Keratinocyte (primary cell): Measurements from ENCODE around the gene HLTF. TPM values are rescaled to one million over a fixed set of nuclear protein-coding genes. Genes with fewer than 3 reads are reported as not detected.

Experiments
- DNase-seq: peaks from one replicate; pipeline ENCODE4 v3.0.0-alpha.2; 2011; ENCODE audit warnings: low read depth, missing footprints, low spot score
- FAIRE-seq: peaks from 2 replicates; lab custom pipeline; 2011; peaks lifted over from hg19 to GRCh38; lab: Jason Lieb, UNC
- H2AFZ ChIP-seq: 2 replicates; pipeline ENCODE4 v1.6.0; 2012; ENCODE audit warnings: low read length, control low read depth, inconsistent platforms; ENCODE audit not compliant: control insufficient read depth
- H3K27ac ChIP-seq: 2 replicates; pipeline ENCODE4 v1.5.1; 2011; ENCODE audit warnings: low read length; ENCODE audit not compliant: control insufficient read depth, insufficient read depth
- H3K27me3 ChIP-seq: 3 replicates; pipeline ENCODE4 v1.6.0; 2011; ENCODE audit warnings: low read length; ENCODE audit not compliant: control insufficient read depth, insufficient read depth; ENCODE audit errors: extremely low read depth
- H3K36me3 ChIP-seq, 2 experiments: 2 replicates in 1 of 2; 3 replicates in 1 of 2; pipeline ENCODE4 v1.5.1; 2011; ENCODE audit warnings: low read length in 2 of 2, mild to moderate bottlenecking in 1 of 2; ENCODE audit not compliant: control insufficient read depth in 2 of 2, insufficient read depth in 2 of 2; ENCODE audit errors: extremely low read depth in 1 of 2
- H3K4me1 ChIP-seq: 3 replicates; pipeline ENCODE4 v1.5.1; 2011; ENCODE audit warnings: low read length; ENCODE audit not compliant: control insufficient read depth, insufficient read depth; ENCODE audit errors: extremely low read depth
- H3K4me2 ChIP-seq: 3 replicates; pipeline ENCODE4 v1.6.0; 2011; ENCODE audit warnings: low read depth, low read length; ENCODE audit not compliant: control insufficient read depth, insufficient read depth; ENCODE audit errors: extremely low read depth
- H3K4me3 ChIP-seq, 3 experiments: fragments of 200-600 bp in 1 of 3; sonication (generic) in 1 of 3; 2 replicates in 2 of 3; 3 replicates in 1 of 3; pipeline ENCODE4 v1.5.1; 2011 to 2016; ENCODE audit warnings: low read length in 3 of 3, mild to moderate bottlenecking in 3 of 3, control low read depth in 2 of 3, inconsistent platforms in 1 of 3, low read depth in 1 of 3, mixed read lengths in 1 of 3, mixed run types in 1 of 3, moderate library complexity in 1 of 3; ENCODE audit not compliant: control insufficient read depth in 2 of 3, insufficient read depth in 2 of 3; ENCODE audit errors: extremely low read depth in 1 of 3
- H3K79me2 ChIP-seq: 2 replicates; pipeline ENCODE4 v1.6.0; 2012; ENCODE audit warnings: low read length; ENCODE audit not compliant: control insufficient read depth, insufficient read depth
- H3K9ac ChIP-seq: 3 replicates; pipeline ENCODE4 v1.6.0; 2011; ENCODE audit warnings: low read length; ENCODE audit not compliant: control insufficient read depth, insufficient read depth; ENCODE audit errors: extremely low read depth
- H3K9me1 ChIP-seq: 3 replicates; pipeline ENCODE4 v1.6.0; 2011; ENCODE audit warnings: low read length; ENCODE audit not compliant: control insufficient read depth, insufficient read depth; ENCODE audit errors: extremely low read depth
- H3K9me3 ChIP-seq: 2 replicates; pipeline ENCODE4 v1.5.1; 2012; ENCODE audit warnings: low read depth, low read length; ENCODE audit not compliant: control insufficient read depth
- H4K20me1 ChIP-seq: 3 replicates; pipeline ENCODE4 v1.6.0; 2011; ENCODE audit warnings: low read length; ENCODE audit not compliant: control insufficient read depth, insufficient read depth; ENCODE audit errors: extremely low read depth
- EZH2 ChIP-seq: IDR thresholded peaks from one replicate; pipeline ENCODE4 v1.6.1; 2012; ENCODE audit warnings: inconsistent platforms, mild to moderate bottlenecking, low read length, moderate library complexity
- dilution Hi-C: fragments of 300-500 bp; cut with MboI; formaldehyde crosslinking; loops from one replicate; pipeline ENCODE4 v1.7.0; 2020; ENCODE audit warnings: low sequenced_read_pairs; ENCODE audit not compliant: extremely low pct_ligation_motif_present
- polyA plus RNA-seq, 5 experiments: library from polyadenylated mRNA; depleted of rRNA in 3 of 5; stranded (reverse) in 3 of 5; stranded (forward) in 1 of 5; unstranded in 1 of 5; fragments of >200 nt; gene quantifications; 1 replicate in 1 of 5; 2 replicates in 3 of 5; 3 replicates in 1 of 5; pipeline versions ENCODE4 v1.2.1 to v1.2.3, GENCODE V29; 2011 to 2012; ENCODE audit warnings: missing spikeins in 2 of 5, low read depth in 1 of 5, low replicate concordance in 1 of 5
- TF ChIP-seq, protein P1 (sequence below), 3 experiments: IDR thresholded peaks in 1 of 3; conservative IDR thresholded peaks in 1 of 3; optimal IDR thresholded peaks in 1 of 3; 2 replicates in 2 of 3; 3 replicates in 1 of 3; pipeline versions ENCODE3 to v1.5.1; 2011; ENCODE audit warnings: low read length in 3 of 3, mild to moderate bottlenecking in 3 of 3, moderate library complexity in 2 of 3, control low read depth in 1 of 3, inconsistent platforms in 1 of 3; ENCODE audit not compliant: insufficient read depth in 2 of 3; ENCODE audit errors: extremely low read depth in 1 of 3

The HLTF gene
- polyA plus RNA-seq, 1 donor (not counting 4 experiments of a cell fraction or from before 2014, with no cell fraction given) = 9.1 TPM

DNA sequence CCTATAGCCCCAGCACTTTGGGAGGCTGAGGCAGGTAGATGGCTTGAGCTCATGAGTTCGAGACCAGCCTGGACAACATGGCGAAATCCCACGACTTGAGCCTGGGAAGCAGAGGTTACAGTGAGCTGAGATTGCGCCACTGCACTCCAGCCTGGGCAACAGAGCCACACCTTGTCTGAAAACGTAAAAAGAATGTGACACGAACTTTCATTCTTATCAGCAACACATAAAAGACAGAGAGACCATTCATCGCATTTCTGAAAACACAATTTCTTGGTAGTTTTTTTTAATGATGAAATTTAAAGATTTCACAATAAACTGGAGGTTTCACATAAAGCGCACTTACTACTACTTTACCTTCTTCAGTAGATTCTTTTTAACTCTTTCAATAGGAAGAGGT lies 18.4 kb downstream of the HLTF start:
- H3K4me3 ChIP-seq = no peak overlapping the region
- no peak overlapping the region for H3K4me2 ChIP-seq
- DNase-seq = no peak
- H3K9ac ChIP-seq = no peak overlapping the region
- TF ChIP-seq, protein P1, sequence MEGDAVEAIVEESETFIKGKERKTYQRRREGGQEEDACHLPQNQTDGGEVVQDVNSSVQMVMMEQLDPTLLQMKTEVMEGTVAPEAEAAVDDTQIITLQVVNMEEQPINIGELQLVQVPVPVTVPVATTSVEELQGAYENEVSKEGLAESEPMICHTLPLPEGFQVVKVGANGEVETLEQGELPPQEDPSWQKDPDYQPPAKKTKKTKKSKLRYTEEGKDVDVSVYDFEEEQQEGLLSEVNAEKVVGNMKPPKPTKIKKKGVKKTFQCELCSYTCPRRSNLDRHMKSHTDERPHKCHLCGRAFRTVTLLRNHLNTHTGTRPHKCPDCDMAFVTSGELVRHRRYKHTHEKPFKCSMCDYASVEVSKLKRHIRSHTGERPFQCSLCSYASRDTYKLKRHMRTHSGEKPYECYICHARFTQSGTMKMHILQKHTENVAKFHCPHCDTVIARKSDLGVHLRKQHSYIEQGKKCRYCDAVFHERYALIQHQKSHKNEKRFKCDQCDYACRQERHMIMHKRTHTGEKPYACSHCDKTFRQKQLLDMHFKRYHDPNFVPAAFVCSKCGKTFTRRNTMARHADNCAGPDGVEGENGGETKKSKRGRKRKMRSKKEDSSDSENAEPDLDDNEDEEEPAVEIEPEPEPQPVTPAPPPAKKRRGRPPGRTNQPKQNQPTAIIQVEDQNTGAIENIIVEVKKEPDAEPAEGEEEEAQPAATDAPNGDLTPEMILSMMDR (optimal IDR thresholded peaks at IDR 0.05 in 1 of 3, IDR thresholded peaks at IDR 0.05 in 1 of 3, conservative IDR thresholded peaks at IDR 0.05 in 1 of 3; ENCODE audit: extremely low read depth in 1 of 3, insufficient read depth in 2 of 3, low read length in 3 of 3) = no peak
- TF ChIP-seq EZH2 = no peak
- FAIRE-seq = no peak
- no peaks in the 10 kb centered on the region for H3K36me3 ChIP-seq
- no peaks in the 10 kb centered on the region for H3K79me2 ChIP-seq
- no peak overlapping the region for H3K27ac ChIP-seq
- H3K27me3 ChIP-seq = no peaks in the 10 kb centered on the region
- H3K4me1 ChIP-seq = no peaks in the 10 kb centered on the region
- H3K9me1 ChIP-seq = no peaks in the 10 kb centered on the region
- no peak overlapping the region for H2AFZ ChIP-seq
- dilution Hi-C loops = no loop called here
- H4K20me1 ChIP-seq = no peaks in the 10 kb centered on the region
- H3K9me3 ChIP-seq = no peaks in the 10 kb centered on the region

DNA sequence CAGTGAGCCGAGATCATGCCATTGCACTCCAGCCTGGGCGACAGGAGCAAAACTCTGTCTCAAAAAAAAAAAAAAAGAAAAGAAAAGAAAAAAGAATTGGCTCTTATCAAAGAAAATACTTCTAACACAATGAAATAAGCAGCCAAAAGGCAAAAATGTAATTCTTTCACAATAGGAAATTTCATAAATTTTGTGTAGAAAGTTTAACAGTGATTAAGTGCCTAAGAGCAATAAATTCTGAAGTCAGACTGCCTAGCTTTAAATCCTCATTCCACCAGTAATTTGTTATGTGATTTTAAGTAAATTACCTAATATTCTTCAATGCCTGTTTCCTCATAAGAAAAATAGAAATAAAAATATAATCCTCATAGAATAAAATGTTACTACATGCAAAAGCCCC lies 24.6 kb downstream of the HLTF start:
- Histone ChIP-seq H3K27me3 (no peaks in the 10 kb centered on the region), H3K9me1 (no peaks in the 10 kb centered on the region), H3K9me3 (no peaks in the 10 kb centered on the region), H3K79me2 (no peaks in the 10 kb centered on the region), H3K9ac (no peak overlapping the region), H3K4me2 (no peak overlapping the region), H3K4me1 (no peaks in the 10 kb centered on the region), H3K4me3 (no peak overlapping the region), H3K27ac (no peak overlapping the region), H2AFZ (no peak overlapping the region), H3K36me3 (no peaks in the 10 kb centered on the region), H4K20me1 (no peaks in the 10 kb centered on the region)
- dilution Hi-C loops = no loop called here
- FAIRE-seq (no peak), DNase-seq (no peak)
- no peak for TF ChIP-seq EZH2
- TF ChIP-seq, protein P1 (optimal IDR thresholded peaks at IDR 0.05 in 1 of 3, IDR thresholded peaks at IDR 0.05 in 1 of 3, conservative IDR thresholded peaks at IDR 0.05 in 1 of 3; ENCODE audit: extremely low read depth in 1 of 3, insufficient read depth in 2 of 3, low read length in 3 of 3) = no peak
